Kidney (tissue), 14 donors: ENCODE measurements around the gene NHSL2. TPM values are rescaled to one million over a fixed set of nuclear protein-coding genes. Genes with fewer than 3 reads are reported as not detected.
"Not testable (repeated sequence)": the region's sequence is repeated elsewhere in the genome, so short reads cannot be mapped to it uniquely, and the experiment has no call there.

Source experiments
- DNase-seq, 5 donors: peaks; one replicate each; pipeline ENCODE4 v3.0.0-alpha.2; 2013 to 2020
- FAIRE-seq: peaks from 2 replicates; lab custom pipeline; 2012; peaks lifted over from hg19 to GRCh38; lab: Jason Lieb, UNC
- H3K27ac ChIP-seq, 2 donors: one replicate each; pipeline ENCODE4 v1.7.0; 2013; ENCODE audit warnings: low read depth in 2 of 2, low read length in 2 of 2, inconsistent platforms in 1 of 2
- H3K27me3 ChIP-seq: one replicate; pipeline ENCODE4 v1.7.1; 2013; ENCODE audit warnings: low read length, inconsistent platforms; ENCODE audit not compliant: control insufficient read depth, insufficient read depth
- H3K36me3 ChIP-seq, 3 donors: one replicate each; pipeline versions ENCODE4 v1.7.0 to v1.7.1; 2013; ENCODE audit warnings: low read length in 3 of 3, control low read depth in 1 of 3, inconsistent platforms in 1 of 3; ENCODE audit not compliant: insufficient read depth in 3 of 3, control insufficient read depth in 2 of 3
- H3K4me1 ChIP-seq, 3 donors: one replicate each; pipeline versions ENCODE4 v1.7.0 to v1.7.1; 2013; ENCODE audit warnings: low read length in 3 of 3, inconsistent platforms in 1 of 3, low read depth in 1 of 3; ENCODE audit not compliant: control insufficient read depth in 2 of 3, insufficient read depth in 2 of 3
- H3K4me3 ChIP-seq, 3 donors: one replicate each; pipeline versions ENCODE4 v1.7.0 to v1.8.1; 2013; ENCODE audit warnings: low read length in 3 of 3, control low read depth in 1 of 3, inconsistent platforms in 1 of 3
- H3K9ac ChIP-seq, 3 donors: one replicate each; pipeline versions ENCODE4 v1.7.0 to v1.7.1; 2013; ENCODE audit warnings: low read length in 3 of 3, control low read depth in 1 of 3, inconsistent platforms in 1 of 3
- H3K9me3 ChIP-seq, 3 donors: one replicate each; pipeline versions ENCODE4 v1.7.0 to v1.7.1; 2013; ENCODE audit warnings: low read length in 3 of 3, control low read depth in 1 of 3, inconsistent platforms in 1 of 3; ENCODE audit not compliant: control insufficient read depth in 2 of 3, insufficient read depth in 1 of 3
- CTCF ChIP-seq: IDR thresholded peaks from 3 replicates; pipeline ENCODE4 v1.5.1; 2012; ENCODE audit warnings: mild to moderate bottlenecking, moderate library complexity, borderline replicate concordance; ENCODE audit not compliant: insufficient read depth; ENCODE audit errors: extremely low read depth
- intact Hi-C: fragments of 100-400 bp; cut with DNase I; formaldehyde crosslinking; loops from one replicate; pipeline ENCODE4 v1.11.1; 2022
- polyA plus RNA-seq: library from polyadenylated mRNA; stranded (reverse); fragments of 350-450 nt; fragmentation: Illumina TruSeq; extraction: RNeasy Lipid Tissue Mini Kit (QIAGEN cat#74804); gene quantifications from one replicate; pipeline ENCODE4 v1.2.3, GENCODE V29; 2014; ENCODE audit warnings: low read depth, low replicate concordance; ENCODE audit not compliant: insufficient read depth
- total RNA-seq: library from RNA; stranded (reverse); fragmentation: NEBNext Ultra II Directional; extraction: Animal tissue kit (Norgen Biotek cat#: 25700); gene quantifications from one replicate; pipeline ENCODE4 v1.2.1, GENCODE V29; 2021
- donor health status: control.
- donor health status: control.
- donor health status: control.
- donor health status: control.
- donor health status: control.
- donor health status: DM: yes; HTN: yes; CAD: no.
- donor health status: Normal renal cell carcinoma (clear cell type).

NHSL2 gene
- total and polyA plus RNA-seq, 2 donors from 2014 or later = 1.3 to 10.8 TPM

GRCh38 chrX:72169008-72169728, 258.5 kb downstream of the NHSL2 start:
- TF ChIP-seq CTCF = no peak
- Histone ChIP-seq H3K36me3 (no peaks in the 10 kb centered on the region), H3K4me1 (no peaks in the 10 kb centered on the region), H3K9ac (no peak overlapping the region), H3K4me3 (no peak overlapping the region), H3K27ac (no peak overlapping the region), H3K9me3 (no peaks in the 10 kb centered on the region), H3K27me3 (no peaks in the 10 kb centered on the region)
- FAIRE-seq (peak; percentile 76), DNase-seq (no peak)
- intact Hi-C loops = no loop called here

DNA sequence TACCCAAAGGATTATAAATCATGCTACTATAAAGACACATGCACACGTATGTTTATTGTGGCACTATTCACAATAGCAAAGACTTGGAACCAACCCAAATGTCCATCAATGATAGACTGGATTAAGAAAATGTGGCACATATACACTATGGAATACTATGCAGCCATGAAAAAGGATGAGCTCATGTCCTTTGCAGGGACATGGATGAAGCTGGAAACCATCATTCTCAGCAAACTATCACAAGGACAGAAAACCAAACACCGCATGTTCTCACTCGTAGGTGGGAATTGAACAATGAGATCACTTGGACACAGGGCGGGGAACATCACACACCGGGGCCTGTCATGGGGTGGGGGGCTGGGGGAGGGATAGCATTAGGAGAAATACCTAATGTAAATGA, 265.6 kb downstream of the NHSL2 start:
- H3K9ac ChIP-seq, DNase-seq, H3K4me3 ChIP-seq, H3K4me1 ChIP-seq, H3K36me3 ChIP-seq, intact Hi-C loops, H3K27ac ChIP-seq, FAIRE-seq, H3K9me3 ChIP-seq, H3K27me3 ChIP-seq: not testable (repeated sequence)

GRCh38 chrX:72176981-72177380, 266.3 kb downstream of the NHSL2 start:
- TF ChIP-seq CTCF = no peak
- intact Hi-C loops = no loop called here
- no peaks in the 10 kb centered on the region for H3K27me3 ChIP-seq
- no peaks in the 10 kb centered on the region for H3K9me3 ChIP-seq
- FAIRE-seq (no peak), DNase-seq (no peak)
- no peak overlapping the region for H3K4me3 ChIP-seq
- no peak overlapping the region for H3K27ac ChIP-seq
- no peak overlapping the region for H3K9ac ChIP-seq
- peaks cover 0 to 3% (median 0%) of the 10 kb centered on the region in 3 donors for H3K4me1 ChIP-seq
- H3K36me3 ChIP-seq = no peaks in the 10 kb centered on the region

DNA sequence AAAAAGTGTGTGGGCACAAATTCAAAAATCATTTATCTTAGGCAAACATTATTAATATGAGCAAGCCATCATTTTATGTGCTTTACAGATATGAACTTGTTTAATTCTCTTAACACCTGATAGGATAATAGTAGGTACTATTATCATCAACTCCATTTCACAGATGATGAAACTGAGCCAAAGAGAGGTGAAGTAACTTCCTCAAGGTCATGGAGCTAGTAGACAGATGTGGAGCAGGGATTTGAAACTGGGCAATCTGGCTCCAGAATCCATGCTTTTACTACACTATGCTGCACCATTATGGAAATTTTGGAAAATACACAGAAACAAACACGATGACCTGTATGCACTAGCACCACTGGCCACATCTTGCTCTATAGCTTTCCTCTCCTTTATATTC, 269.9 kb downstream of the NHSL2 start:
- DNase-seq (peak in 1 of 5 donors; percentile 6), FAIRE-seq (no peak)
- intact Hi-C loops = no loop called here
- H3K9me3 ChIP-seq = no peaks in the 10 kb centered on the region
- H3K4me3 ChIP-seq = peak overlapping the region in 2 of 3 donors; percentile 61 to 93
- no peak for TF ChIP-seq CTCF
- H3K9ac ChIP-seq = peak overlapping the region in 1 of 3 donors; percentile 42
- peaks cover 3 to 5% (median 5%) of the 10 kb centered on the region in 3 donors for H3K4me1 ChIP-seq
- H3K27me3 ChIP-seq = no peaks in the 10 kb centered on the region
- H3K27ac ChIP-seq = no peak overlapping the region
- no peaks in the 10 kb centered on the region for H3K36me3 ChIP-seq
